Measurements from ENCODE around the gene EXD1.

DNA sequence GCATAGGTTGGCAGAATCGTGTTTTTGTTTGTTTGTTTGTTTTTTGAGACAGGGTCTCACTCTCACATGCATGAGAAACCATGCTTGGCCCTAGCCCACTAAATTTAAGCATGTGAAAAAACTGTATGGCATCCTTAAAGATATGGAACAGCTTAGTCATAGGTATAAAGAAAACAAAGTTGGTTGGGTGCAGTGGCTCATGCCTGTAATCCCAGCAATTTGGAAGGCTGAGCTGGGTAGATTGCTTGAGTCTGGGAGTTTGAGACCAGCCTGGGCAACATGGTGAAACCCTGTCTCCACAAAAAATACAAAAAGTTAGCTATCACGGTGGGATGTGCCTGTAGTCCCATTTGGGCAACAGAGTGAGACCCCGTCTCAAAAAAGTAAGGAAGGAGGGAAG is 25.2 kb downstream of the EXD1 start:
- no peak for TF ChIP-seq YY1 (IDR thresholded peaks at IDR 0.05)
- no peak for TF ChIP-seq CTCF (IDR thresholded peaks at IDR 0.05; ENCODE audit: low read depth, low read length, missing input control)
- TF ChIP-seq, protein P1, sequence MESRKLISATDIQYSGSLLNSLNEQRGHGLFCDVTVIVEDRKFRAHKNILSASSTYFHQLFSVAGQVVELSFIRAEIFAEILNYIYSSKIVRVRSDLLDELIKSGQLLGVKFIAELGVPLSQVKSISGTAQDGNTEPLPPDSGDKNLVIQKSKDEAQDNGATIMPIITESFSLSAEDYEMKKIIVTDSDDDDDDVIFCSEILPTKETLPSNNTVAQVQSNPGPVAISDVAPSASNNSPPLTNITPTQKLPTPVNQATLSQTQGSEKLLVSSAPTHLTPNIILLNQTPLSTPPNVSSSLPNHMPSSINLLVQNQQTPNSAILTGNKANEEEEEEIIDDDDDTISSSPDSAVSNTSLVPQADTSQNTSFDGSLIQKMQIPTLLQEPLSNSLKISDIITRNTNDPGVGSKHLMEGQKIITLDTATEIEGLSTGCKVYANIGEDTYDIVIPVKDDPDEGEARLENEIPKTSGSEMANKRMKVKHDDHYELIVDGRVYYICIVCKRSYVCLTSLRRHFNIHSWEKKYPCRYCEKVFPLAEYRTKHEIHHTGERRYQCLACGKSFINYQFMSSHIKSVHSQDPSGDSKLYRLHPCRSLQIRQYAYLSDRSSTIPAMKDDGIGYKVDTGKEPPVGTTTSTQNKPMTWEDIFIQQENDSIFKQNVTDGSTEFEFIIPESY (IDR thresholded peaks at IDR 0.05): no peak
- TF ChIP-seq, protein P2, sequence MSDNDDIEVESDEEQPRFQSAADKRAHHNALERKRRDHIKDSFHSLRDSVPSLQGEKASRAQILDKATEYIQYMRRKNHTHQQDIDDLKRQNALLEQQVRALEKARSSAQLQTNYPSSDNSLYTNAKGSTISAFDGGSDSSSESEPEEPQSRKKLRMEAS (IDR thresholded peaks at IDR 0.05): no peak
- TF ChIP-seq EGR1 (IDR thresholded peaks at IDR 0.05; ENCODE audit: low read depth in 2 of 2): no peak
- TF ChIP-seq JUND (IDR thresholded peaks at IDR 0.05): no peak
- no peak for TF ChIP-seq TAF1 (conservative IDR thresholded peaks at IDR 0.05)
- TF ChIP-seq HNF4A (conservative IDR thresholded peaks at IDR 0.05): no peak
- no peak for TF ChIP-seq REST (IDR thresholded peaks at IDR 0.05)
- TF ChIP-seq RAD21 (IDR thresholded peaks at IDR 0.05): no peak
- no peak for TF ChIP-seq ATF3 (IDR thresholded peaks at IDR 0.05)

All from liver (tissue), 3 donors.